GDM1 (cell line): ENCODE data around the gene CXXC5.
"Not testable (repeated sequence)": the region's sequence is repeated elsewhere in the genome, so short reads cannot be mapped to it uniquely, and the experiment has no call there.

Source experiments
- DNase-seq: peaks from one replicate; lab custom pipeline; 2025; lab: John Stamatoyannopoulos, UW

The CXXC5 gene

DNA sequence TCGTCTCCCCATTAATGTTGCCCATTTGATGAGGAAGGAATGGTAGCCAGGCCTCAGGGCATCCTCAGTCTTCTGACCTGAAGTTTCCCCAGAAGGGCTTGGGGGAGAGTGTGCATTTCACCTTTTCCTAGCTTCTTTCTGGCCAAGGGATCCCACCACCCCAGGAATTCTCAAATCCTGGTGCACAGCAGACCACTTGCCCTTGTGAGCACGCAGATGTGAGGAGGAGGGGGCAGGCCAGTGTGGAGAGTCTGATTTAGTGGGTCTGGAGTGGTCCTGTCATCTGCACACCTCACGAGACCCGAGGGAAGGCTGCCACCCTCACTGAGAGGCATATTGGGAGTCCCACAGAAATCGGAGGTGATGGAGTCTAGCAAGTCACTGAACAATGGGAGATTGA is 64.3 kb downstream of the CXXC5 start:
- DNase-seq: no peak

DNA sequence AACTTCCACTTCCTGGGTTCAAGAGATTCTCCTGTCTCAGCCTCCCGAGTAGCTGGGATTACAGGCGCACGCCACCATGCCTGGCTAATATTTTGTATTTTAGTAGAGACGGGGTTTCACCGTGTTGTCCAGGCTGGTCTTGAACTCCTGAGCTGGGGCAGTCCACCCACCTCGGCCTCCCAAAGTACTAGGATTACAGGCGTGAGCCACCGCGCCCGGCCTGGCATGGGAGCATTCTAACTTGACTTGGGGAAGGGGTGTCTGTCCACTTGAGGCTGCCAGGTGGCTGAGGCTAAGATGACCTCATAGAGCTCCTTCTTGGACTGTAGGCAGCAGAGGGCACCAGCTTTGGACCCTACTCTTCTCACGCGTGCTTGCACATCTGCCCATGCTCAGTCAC is 65.7 kb downstream of the CXXC5 start:
- DNase-seq: not testable (repeated sequence)

DNA sequence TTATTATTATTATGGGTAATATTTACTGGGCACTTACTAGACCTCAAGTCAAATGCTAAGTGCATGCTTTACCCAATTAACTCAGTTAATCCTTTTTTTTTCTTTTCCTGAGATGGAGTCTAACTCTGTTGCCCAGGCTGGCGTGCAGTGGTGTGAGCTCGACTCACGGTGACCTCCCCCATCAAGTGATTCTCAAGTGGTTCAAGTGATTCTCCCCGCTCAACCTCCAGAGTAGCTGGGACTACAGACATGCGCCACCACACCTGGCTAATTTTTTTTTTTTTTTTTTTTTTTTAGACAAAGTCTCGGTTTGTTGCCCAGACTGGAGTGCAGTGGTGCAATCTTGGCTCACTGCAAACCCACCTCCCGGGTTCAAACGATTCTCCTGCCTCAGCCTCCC is 69.1 kb downstream of the CXXC5 start:
- DNase-seq: no peak

DNA sequence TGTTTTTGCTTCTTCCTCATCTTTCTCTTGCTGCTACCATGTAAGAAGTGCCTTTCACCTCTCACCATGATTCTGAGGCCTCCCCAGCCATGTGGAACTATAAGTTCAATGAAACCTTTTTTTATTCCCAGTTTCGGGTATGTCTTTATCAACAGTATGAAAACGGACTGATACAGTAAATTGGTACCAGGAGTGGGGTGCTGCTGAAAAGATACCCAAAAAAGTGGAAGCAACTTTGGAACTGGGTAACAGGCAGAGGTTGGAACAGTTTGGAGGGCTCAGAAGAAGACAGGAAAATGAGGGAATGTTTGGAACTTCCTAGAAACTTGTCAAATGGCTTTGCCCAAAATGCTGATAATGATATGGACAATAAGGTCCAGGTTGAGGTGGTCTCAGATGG is 70.3 kb downstream of the CXXC5 start:
- DNase-seq: not testable (repeated sequence)

DNA sequence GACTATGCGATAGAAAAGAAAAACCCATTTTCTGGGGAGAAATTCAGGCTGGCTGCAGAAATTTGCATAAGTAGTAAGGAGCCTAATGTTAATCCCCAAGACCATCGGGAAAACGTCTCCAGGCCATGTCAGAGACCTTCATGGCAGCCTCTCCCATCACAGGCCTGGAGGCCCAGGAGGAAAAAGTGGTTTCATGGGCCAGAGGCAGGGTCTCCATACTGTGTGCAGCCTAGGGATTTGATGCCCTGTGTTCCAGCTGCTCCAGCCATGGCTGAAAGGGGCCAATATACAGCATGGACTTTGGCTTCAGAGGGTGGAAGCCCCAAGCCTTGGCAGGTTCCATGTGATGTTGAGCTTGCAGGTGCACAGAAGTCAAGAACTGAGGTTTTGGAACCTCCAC is 71.8 kb downstream of the CXXC5 start:
- not testable (repeated sequence) for DNase-seq

DNA sequence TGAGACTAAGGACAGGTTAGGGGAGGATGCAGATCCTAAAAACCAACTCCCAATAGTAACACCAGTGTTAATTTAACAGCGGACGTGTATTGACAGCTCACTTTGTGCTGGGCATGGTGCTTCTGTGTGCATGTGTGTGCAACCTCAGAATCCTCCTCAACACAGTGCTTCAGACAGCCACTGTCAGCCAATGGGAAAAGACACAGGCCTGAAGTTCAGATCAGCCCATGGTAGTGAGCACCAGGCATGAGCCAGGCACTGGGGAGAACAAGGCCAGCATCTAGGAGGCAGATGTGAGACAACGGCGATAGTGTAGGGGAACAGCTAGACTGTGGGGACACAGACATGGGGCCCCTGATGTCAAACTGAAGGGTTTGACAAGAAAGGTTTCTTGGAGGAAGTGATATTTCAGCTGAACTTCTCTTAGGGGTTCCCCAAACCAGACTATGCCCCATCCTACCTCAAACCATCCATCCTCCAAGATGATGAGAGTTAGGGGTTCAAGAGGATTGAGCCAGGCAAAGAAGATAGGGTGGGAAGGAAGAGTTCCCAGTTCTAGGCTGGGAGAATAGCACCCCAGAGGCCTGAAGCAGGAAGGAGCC is 75.9 kb downstream of the CXXC5 start:
- no peak for DNase-seq

DNA sequence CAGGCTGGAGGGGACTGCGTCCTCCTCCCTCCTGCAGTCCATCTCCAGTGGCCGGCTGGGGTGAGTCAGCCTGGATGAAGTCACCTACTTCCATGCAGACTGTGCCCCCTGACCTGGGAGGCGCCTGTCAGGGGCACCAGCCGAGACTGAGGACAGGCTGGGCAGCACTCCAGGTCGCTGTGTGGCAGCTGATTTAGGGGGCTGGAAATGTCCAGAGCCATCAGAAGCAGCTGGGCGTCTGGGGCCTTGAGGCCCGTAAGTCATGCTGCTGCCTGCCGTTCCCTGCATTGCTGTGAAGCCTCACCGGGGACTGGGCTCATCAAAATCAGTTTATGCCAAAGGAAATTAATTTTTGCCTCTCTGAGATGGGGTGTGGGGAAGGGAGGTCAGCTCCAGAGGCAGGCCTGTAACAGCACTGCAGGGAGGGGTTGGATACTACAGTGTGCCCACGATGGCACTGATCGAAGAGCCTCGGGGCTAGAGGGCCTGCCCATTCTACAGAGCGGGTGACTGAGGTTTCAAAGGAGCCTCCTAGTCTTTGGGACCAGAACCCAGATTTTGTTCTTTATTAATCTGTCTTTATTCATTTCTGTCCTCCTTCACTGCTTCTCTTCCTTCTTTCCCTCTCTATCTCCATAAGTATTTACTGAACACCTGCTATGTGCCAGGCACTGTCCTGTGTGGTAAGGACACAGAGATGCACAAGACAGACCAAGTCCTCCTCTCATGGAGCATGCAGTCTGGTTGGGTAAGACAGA is 77.1 kb downstream of the CXXC5 start:
- no peak for DNase-seq

DNA sequence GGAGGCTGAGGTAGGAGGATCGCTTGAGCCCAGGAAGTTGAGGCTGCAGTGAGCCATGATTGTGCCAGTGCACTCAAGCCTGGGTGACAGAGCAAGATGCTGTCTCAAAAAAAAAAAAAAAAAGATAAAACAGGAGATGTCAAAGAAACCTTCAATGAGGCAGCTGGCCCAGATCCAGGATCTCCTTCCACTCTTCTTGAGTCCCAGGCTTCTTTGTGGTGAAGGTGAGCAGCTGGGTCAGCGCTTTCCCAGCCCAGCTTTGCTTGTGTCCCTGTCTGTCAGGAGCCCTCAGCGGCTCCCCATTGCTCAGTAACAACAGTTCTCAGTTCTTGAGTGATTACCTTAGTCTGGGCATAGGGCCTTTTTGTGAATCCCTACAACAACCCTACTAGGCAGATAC is 78.1 kb downstream of the CXXC5 start:
- no peak for DNase-seq

DNA sequence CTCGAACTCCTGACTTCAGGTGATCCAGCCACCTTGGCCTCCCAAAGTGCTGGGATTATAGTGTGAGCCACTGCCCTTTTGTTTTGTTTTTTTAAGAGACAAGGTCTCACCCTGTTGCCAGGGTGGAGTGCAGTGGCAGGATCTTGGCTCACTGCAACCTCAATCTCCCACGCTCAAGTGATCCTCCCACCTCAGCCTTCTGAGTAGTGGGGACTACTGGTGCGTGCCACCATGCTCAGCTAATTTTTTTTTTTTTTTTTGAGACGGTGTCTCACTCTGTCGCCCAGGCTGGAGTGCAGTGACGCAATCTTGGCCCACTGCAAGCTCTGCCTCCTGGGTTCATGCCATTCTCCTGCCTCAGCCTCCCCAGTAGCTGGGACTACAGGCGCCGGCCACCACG is 79.5 kb downstream of the CXXC5 start:
- not testable (repeated sequence) for DNase-seq

DNA sequence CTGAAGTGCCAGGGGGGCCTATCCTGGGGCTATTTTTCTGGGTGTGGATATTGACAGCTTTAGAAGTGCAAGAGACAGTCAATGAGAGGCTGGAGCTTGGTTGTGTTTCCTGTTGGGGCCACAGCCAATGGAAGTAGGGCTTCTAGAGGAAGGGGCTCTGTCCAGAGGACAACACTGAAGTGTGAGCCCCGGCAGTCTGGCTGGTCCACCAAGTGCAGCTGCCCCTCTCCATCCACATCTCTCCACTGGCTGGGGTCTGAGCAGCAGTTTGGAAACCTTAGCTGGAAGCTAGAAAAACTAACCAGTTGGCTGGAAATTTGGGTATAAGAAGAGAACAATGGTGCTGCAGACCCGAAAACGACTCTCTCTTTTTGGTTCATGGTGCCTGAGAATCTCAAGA is 83.1 kb downstream of the CXXC5 start:
- DNase-seq: no peak

DNA sequence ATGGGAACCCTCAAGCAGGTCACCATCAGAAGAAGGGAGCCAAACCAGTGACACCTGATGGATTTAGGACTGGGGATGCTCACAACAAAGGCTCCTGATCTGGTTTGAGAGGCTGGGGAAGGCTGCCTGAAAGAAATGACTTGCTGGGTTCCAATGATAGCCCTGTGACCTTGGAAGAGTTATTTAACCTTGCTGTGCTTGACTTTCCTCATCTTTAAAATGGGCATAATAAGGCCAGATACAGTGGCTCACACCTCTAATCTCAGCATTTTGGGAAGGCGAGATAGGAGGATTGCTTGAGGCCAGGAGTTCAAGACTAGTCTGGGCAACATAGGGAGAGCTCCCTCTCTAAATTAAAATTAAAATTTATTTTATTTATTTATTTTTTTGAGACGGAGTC is 83.9 kb downstream of the CXXC5 start:
- no peak for DNase-seq

DNA sequence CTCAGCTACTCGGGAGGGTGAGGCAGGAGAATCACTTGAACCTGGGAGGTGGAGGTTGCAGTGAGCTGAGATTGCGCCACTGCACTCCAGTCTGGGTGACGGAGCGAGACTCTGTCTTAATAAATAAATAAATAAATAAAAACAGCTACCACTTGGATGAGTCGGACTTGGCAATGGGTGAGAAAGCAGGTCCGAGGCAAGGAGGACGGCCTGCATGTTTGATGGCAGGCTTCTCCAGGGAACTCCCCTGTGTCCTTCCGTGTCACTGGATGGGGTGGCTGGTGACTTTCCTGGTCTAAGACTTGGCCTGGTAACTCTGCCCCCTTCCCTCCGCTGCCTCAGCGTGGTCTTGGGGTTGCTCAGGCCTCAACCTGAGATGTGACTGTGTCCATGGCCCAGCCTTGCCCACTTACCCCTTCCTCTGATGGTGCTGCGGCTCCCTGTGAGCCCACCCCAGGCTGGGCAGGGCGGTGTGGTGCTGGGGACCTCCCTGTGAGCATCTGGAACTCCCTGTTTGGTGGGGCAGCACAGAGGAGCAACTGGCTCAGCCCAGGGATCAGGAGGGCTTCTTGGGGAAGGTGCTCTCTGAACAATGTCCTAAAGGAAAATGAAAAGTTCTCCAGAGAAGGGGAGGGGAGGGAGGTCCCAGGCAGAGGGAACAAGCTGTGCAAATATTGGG is 85.0 kb downstream of the CXXC5 start:
- no peak for DNase-seq
